Lower leg skin (tissue), 3 donors: ENCODE measurements around the gene BLZF1.

Source experiments
- POLR2A ChIP-seq, 2 donors: fragments of 450-650 bp; IDR thresholded peaks; one replicate each; pipeline ENCODE4 v1.6.1; 2016 to 2017; ENCODE audit warnings: antibody characterized with exemption in 2 of 2, mild to moderate bottlenecking in 1 of 2, moderate library complexity in 1 of 2
- TF ChIP-seq, protein P1 (sequence below), 3 donors: fragments of 450-650 bp; IDR thresholded peaks; one replicate each; pipeline ENCODE4 v1.5.1; 2016; ENCODE audit warnings: antibody characterized with exemption in 3 of 3, mild to moderate bottlenecking in 3 of 3, moderate library complexity in 2 of 3

GRCh38 chr1:169326956-169327268 lies 41.1 kb upstream of the BLZF1 start:
- TF ChIP-seq, protein P1, sequence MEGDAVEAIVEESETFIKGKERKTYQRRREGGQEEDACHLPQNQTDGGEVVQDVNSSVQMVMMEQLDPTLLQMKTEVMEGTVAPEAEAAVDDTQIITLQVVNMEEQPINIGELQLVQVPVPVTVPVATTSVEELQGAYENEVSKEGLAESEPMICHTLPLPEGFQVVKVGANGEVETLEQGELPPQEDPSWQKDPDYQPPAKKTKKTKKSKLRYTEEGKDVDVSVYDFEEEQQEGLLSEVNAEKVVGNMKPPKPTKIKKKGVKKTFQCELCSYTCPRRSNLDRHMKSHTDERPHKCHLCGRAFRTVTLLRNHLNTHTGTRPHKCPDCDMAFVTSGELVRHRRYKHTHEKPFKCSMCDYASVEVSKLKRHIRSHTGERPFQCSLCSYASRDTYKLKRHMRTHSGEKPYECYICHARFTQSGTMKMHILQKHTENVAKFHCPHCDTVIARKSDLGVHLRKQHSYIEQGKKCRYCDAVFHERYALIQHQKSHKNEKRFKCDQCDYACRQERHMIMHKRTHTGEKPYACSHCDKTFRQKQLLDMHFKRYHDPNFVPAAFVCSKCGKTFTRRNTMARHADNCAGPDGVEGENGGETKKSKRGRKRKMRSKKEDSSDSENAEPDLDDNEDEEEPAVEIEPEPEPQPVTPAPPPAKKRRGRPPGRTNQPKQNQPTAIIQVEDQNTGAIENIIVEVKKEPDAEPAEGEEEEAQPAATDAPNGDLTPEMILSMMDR (IDR thresholded peaks at IDR 0.05), result no peak
- TF ChIP-seq POLR2A (IDR thresholded peaks at IDR 0.05), result no peak
